Activated T-helper 1 cell treated with anti-CD3 and anti-CD28 coated beads, Interleukin-12 subunit alpha, Interleukin-12 subunit beta, Interleukin-2, Interleukin-4 antibody, amounts not matched to agents 30 ng/mL and 10 ng/mL and 1 ng/mL, durations not matched to agents 14 hours and 24 hours and 36 hours (primary cell): ENCODE measurements around the gene NGEF. TPM values are rescaled to one million over a fixed set of nuclear protein-coding genes. Genes with fewer than 3 reads are reported as not detected.
A peak's percentile ranks its signal among the peaks of the same experiment; 100 is the strongest.

Experiments
- DNase-seq: peaks from one replicate; pipeline ENCODE4 v3.0.0; 2021; ENCODE audit warnings: low spot score
- H3K27ac Mint-ChIP-seq: one replicate; pipeline ENCODE4 v1.8.0; 2021; ENCODE audit warnings: mild to moderate bottlenecking, mixed read lengths
- H3K27me3 Mint-ChIP-seq: one replicate; pipeline ENCODE4 v1.8.0; 2022; ENCODE audit warnings: mild to moderate bottlenecking, moderate library complexity, mixed read lengths; ENCODE audit not compliant: insufficient read depth
- H3K36me3 Mint-ChIP-seq: one replicate; pipeline ENCODE4 v1.8.0; 2021; ENCODE audit warnings: low read depth, mixed read lengths
- H3K4me1 Mint-ChIP-seq: one replicate; pipeline ENCODE4 v1.8.0; 2021; ENCODE audit warnings: low read depth, mixed read lengths
- H3K4me3 Mint-ChIP-seq: one replicate; pipeline ENCODE4 v1.8.0; 2021; ENCODE audit warnings: mild to moderate bottlenecking, moderate library complexity, mixed read lengths
- H3K9me3 Mint-ChIP-seq: one replicate; pipeline ENCODE4 v1.8.0; 2021; ENCODE audit warnings: mixed read lengths
- intact Hi-C: fragments of 100-400 bp; cut with micrococcal nuclease; formaldehyde crosslinking; loops from one replicate; pipeline ENCODE4 v1.15.1; 2024
- total RNA-seq: library from RNA; stranded (reverse); gene quantifications from 2 replicates; pipeline ENCODE4 v1.2.3, GENCODE V29; 2022

Gene NGEF
- total RNA-seq: 0.21 TPM in 1 of 2 replicates, not detected in the other

DNA sequence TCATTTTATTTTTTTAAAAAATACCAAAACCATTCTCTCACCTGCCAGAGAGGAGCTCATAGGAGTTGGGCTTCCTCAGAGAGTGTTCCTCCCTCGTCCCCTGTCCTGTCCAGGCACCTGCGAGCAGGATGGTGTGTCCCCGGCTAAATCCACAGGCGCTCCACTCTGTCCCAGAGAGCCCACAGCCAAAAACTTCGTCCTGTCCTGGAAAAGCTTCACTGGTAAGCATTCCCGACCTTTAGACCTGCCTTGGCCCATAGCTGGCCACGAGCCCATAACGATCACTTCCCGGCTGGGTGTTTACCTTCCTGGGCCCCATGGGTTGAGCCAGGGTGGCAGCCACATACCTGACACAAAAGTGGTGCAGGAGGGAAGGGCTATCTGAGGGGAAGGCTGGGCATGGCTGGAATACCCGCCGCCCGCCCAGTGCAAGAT, at the start of gene NGEF:
NGEF (minus strand) TSS at position 230 of the 435 bp plus-strand sequence. CDS start 38,366 bp downstream, outside the sequence.
- peaks cover 6% of the 10 kb centered on the region for H3K9me3 Mint-ChIP-seq
- no peak within 1 kb of the TSS for H3K4me3 Mint-ChIP-seq
- DNase-seq: no peak
- H3K27ac Mint-ChIP-seq: no peak within 1 kb of the TSS
- H3K27me3 Mint-ChIP-seq: peaks cover 12% of the 10 kb centered on the region
- H3K4me1 Mint-ChIP-seq: no peaks in the 10 kb centered on the region
- no peaks in the 10 kb centered on the region for H3K36me3 Mint-ChIP-seq
- intact Hi-C loops: no loop called here

GRCh38 chr2:233062451-233062850, 49.4 kb upstream of the NGEF start:
- DNase-seq: no peak
- Mint-ChIP-seq H3K27me3 (no peaks in the 10 kb centered on the region), H3K9me3 (no peaks in the 10 kb centered on the region), H3K4me1 (peaks cover 58% of the 10 kb centered on the region), H3K4me3 (peak overlapping the region; percentile 97), H3K36me3 (peaks cover 24% of the 10 kb centered on the region), H3K27ac (peak overlapping the region; percentile 99)
- intact Hi-C loops: no loop called here

DNA sequence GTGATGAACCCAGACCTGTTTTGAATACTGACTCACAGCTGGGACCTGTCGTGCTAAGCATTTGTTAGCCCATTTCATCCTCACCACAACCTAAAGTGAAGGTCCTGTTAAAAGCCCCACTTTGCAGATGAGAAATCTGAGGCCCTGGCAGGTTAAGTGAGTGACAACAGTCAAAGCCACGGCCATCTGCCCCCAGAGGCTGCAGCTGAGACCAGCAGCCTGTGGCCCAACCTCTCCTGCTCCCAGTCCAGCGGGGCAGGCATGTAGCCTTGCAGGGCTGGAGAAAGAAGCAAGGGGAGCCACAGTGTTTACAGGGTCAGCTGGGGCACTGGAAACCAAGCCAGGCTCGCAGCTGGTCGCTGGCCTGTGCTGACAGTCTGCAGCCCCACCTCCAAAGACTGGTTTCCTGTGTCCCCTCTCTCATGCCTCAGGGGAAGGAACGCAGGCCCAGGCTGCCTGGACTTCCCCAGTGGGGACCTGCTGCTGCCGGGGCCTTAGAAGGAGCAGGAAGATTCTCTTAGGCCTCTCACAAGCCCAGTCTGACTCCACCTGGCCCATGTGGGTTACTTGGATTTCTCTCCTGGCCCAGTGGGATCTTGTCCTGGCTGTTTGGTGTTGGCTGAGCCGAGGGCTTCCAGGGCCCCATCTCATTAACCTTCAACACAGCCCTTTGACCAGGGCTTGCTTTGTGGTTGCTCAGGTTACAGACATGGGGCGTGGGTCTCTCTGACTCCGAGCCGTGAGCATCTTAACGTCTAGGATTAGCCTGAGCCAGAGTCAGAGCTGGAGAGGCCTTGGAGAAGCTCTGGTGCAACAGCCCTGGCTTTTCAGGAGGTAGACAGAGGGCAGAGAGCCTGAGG, 48.8 kb upstream of the NGEF start:
- Mint-ChIP-seq H3K27me3 (no peaks in the 10 kb centered on the region), H3K36me3 (peaks cover 17% of the 10 kb centered on the region), H3K4me1 (peaks cover 51% of the 10 kb centered on the region)

GRCh38 chr2:233060980-233061590, 48.0 kb upstream of the NGEF start:
- Mint-ChIP-seq H3K27me3 (no peaks in the 10 kb centered on the region), H3K9me3 (no peaks in the 10 kb centered on the region), H3K27ac (peak overlapping the region; percentile 99), H3K4me1 (peaks cover 49% of the 10 kb centered on the region), H3K4me3 (peak overlapping the region; percentile 97), H3K36me3 (peaks cover 12% of the 10 kb centered on the region)
- intact Hi-C loops: loop anchor here (1.0 to 2.0 kb wide), 8 partner anchors 9 to 364 kb away; partner anchors contain the start of genes ATG16L1 and GIGYF2
- no peak for DNase-seq

More for the DNA sequence above, 48.8 kb upstream of the NGEF start:
- H3K27ac Mint-ChIP-seq: peak overlapping the region; percentile 99
- DNase-seq: no peak
- no peaks in the 10 kb centered on the region for H3K9me3 Mint-ChIP-seq
- H3K4me3 Mint-ChIP-seq: peak overlapping the region; percentile 97
- intact Hi-C loops: loop anchor here (1.0 to 2.0 kb wide), 7 partner anchors 8 to 365 kb away; partner anchors contain the start of gene GIGYF2

DNA sequence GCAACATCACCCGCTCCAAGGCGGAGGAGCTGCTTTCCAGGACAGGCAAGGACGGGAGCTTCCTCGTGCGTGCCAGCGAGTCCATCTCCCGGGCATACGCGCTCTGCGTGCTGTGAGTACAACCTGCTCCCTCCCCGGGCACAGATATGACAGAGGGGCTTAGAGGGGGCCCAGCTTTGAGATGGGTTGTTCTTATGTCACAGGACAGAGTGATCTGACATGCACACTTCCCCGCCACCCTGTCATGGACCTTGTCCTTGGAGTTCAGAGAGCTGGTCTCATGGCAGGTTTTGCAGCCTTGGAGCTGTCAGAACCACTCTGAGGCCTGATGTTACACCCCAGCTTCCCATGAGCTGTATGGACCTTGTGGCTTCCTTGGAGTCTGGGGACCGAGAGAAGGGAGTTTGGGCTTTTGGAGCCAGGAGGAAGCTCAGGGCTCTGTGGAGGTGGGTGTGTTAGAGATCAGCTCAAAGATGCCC, 47.5 kb upstream of the NGEF start:
- H3K9me3 Mint-ChIP-seq: no peaks in the 10 kb centered on the region
- intact Hi-C loops: loop anchor here (1.0 to 2.0 kb wide), 6 partner anchors 40 to 364 kb away; partner anchors contain the start of genes ATG16L1 and GIGYF2
- H3K36me3 Mint-ChIP-seq: peaks cover 12% of the 10 kb centered on the region
- peak overlapping the region; percentile 97 for H3K4me3 Mint-ChIP-seq
- peak overlapping the region; percentile 99 for H3K27ac Mint-ChIP-seq
- no peak for DNase-seq
- H3K4me1 Mint-ChIP-seq: peaks cover 49% of the 10 kb centered on the region
- H3K27me3 Mint-ChIP-seq: no peaks in the 10 kb centered on the region

DNA sequence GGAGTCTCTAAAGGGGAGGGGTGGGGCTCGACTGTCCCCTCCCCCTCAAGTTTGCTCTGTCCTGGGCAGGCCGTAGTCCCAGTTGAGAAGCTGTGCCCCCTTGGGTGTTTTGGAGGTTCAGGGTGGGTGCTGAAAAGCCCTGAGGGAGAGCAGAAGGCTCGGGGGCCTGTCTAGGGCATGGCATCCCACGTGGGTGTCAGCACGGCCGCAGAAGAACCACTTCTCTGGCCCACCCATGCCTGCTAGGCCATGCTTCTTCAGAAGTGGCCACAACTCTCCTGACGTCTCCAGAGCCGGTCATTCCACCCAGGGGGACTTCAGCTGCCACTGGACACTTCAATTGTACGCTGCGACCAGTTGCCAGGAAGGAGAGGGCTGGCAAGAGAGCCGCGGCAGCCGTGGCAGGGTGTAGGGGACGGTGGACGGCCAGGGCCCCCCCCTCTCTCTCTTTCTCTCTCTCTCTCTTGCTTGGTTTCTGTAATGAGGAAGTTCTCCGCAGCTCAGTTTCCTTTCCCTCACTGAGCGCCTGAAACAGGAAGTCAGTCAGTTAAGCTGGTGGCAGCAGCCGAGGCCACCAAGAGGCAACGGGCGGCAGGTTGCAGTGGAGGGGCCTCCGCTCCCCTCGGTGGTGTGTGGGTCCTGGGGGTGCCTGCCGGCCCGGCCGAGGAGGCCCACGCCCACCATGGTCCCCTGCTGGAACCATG, 46.9 kb upstream of the NGEF start, which contains the start of gene INPP5D:
INPP5D (plus strand) TSS at position 546 of the 704 bp plus-strand sequence; CDS start at position 683, 137 bp downstream.
- DNase-seq: peak; percentile 68
- H3K27me3 Mint-ChIP-seq: no peaks in the 10 kb centered on the region
- H3K4me3 Mint-ChIP-seq: peak within 1 kb of the TSS; percentile 97
- H3K9me3 Mint-ChIP-seq: no peaks in the 10 kb centered on the region
- peak within 1 kb of the TSS; percentile 99 for H3K27ac Mint-ChIP-seq
- peaks cover 9% of the 10 kb centered on the region for H3K36me3 Mint-ChIP-seq
- intact Hi-C loops: loop anchor here (1.0 to 2.0 kb wide), 6 partner anchors 41 to 363 kb away; partner anchors contain the start of genes ATG16L1 and GIGYF2
- H3K4me1 Mint-ChIP-seq: peaks cover 48% of the 10 kb centered on the region

DNA sequence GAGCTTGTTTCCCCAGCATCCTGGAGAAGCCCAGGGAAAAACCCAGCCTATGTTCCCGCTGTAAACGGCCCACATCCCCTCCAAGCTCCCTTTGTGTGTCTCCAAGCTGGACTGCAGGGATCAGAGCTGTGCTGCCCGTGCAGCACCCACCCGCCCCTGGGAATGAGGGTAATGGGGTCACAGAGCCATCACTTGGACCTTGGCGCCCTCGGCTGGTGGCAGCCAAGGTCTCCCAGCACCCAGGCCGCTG, 46.4 kb upstream of the NGEF start:
- intact Hi-C loops: no loop called here
- no peak for DNase-seq
- peak overlapping the region; percentile 97 for H3K4me3 Mint-ChIP-seq

GRCh38 chr2:233058717-233059546, 45.9 kb upstream of the NGEF start:
- Mint-ChIP-seq H3K36me3 (peaks cover 6% of the 10 kb centered on the region), H3K27me3 (peaks cover 8% of the 10 kb centered on the region), H3K27ac (peak overlapping the region; percentile 79), H3K4me3 (peak overlapping the region; percentile 65), H3K9me3 (no peaks in the 10 kb centered on the region), H3K4me1 (peaks cover 45% of the 10 kb centered on the region)
- intact Hi-C loops: no loop called here
- no peak for DNase-seq

More for the DNA sequence above, 46.4 kb upstream of the NGEF start:
- Mint-ChIP-seq H3K27me3 (peaks cover 3% of the 10 kb centered on the region), H3K36me3 (peaks cover 6% of the 10 kb centered on the region), H3K9me3 (no peaks in the 10 kb centered on the region), H3K27ac (peak overlapping the region; percentile 99), H3K4me1 (peaks cover 45% of the 10 kb centered on the region)

GRCh38 chr2:233056961-233057605, 44.0 kb upstream of the NGEF start:
- Mint-ChIP-seq H3K4me1 (peaks cover 29% of the 10 kb centered on the region), H3K9me3 (no peaks in the 10 kb centered on the region), H3K4me3 (no peak overlapping the region), H3K36me3 (peaks cover 6% of the 10 kb centered on the region), H3K27me3 (peaks cover 20% of the 10 kb centered on the region), H3K27ac (peak overlapping the region; percentile 14)
- no peak for DNase-seq
- intact Hi-C loops: no loop called here

GRCh38 chr2:233055362-233055761, 42.3 kb upstream of the NGEF start:
- H3K4me1 Mint-ChIP-seq: peaks cover 27% of the 10 kb centered on the region
- H3K36me3 Mint-ChIP-seq: no peaks in the 10 kb centered on the region
- H3K27ac Mint-ChIP-seq: no peak overlapping the region
- peaks cover 25% of the 10 kb centered on the region for H3K27me3 Mint-ChIP-seq
- H3K9me3 Mint-ChIP-seq: no peaks in the 10 kb centered on the region
- no peak for DNase-seq
- intact Hi-C loops: no loop called here
- H3K4me3 Mint-ChIP-seq: no peak overlapping the region

GRCh38 chr2:233053928-233054784, 41.1 kb upstream of the NGEF start:
- DNase-seq: peak; percentile 52
- Mint-ChIP-seq H3K4me1 (peaks cover 18% of the 10 kb centered on the region), H3K9me3 (no peaks in the 10 kb centered on the region), H3K4me3 (no peak overlapping the region), H3K36me3 (no peaks in the 10 kb centered on the region), H3K27me3 (peaks cover 25% of the 10 kb centered on the region), H3K27ac (no peak overlapping the region)
- intact Hi-C loops: loop anchor here (1.0 kb wide), 2 partner anchors 201 to 448 kb away; no protein-coding TSS in a partner anchor
